HCEC 1CT (cell line): ENCODE data around the gene SLC7A8.
"Not testable (repeated sequence)": the region's sequence is repeated elsewhere in the genome, so short reads cannot be mapped to it uniquely, and the experiment has no call there.

Experiments used
- DNase-seq: peaks from one replicate; pipeline ENCODE4 v3.0.0-alpha.2; 2017

SLC7A8 gene

DNA sequence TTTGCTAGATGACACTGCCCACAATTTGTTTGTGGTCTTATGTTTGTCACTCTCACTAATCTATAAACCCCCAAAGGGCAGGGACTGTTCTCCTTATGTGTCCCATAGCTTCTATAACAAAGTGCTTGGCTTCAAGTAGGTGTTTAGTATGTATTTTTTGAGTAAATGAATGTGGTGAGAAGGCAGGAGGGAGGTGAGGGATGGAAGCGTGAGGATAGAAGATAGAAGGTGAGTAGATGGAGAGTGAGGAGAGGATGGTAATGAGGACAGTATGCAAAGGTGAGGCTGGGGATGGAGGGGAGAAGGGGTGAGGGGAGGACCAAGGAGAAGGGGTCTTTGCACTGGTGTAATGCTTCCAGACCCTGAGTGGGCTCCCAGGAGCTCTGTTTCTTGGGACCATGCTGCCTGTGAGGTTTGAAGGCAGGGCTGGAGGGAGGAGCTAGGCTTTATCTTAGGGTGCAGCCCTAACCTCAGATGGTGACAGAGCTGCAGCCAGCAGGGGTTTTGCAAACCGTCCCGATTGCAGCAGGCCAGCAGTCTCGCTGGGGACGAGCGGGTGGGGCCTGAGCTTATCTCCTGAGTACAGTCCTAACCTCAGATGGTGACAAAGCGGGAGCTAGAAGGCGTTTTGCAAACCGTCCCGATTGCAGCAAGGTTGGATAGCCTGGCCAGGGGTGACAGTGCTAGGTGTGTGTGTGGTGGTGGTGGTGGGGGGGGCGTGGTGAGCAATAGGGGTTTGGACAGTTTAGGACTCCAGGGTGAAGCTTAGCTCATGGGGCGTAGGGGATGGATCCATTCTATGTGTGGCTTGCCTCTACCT lies 70.9 kb downstream of the SLC7A8 start:
- DNase-seq, result no peak

DNA sequence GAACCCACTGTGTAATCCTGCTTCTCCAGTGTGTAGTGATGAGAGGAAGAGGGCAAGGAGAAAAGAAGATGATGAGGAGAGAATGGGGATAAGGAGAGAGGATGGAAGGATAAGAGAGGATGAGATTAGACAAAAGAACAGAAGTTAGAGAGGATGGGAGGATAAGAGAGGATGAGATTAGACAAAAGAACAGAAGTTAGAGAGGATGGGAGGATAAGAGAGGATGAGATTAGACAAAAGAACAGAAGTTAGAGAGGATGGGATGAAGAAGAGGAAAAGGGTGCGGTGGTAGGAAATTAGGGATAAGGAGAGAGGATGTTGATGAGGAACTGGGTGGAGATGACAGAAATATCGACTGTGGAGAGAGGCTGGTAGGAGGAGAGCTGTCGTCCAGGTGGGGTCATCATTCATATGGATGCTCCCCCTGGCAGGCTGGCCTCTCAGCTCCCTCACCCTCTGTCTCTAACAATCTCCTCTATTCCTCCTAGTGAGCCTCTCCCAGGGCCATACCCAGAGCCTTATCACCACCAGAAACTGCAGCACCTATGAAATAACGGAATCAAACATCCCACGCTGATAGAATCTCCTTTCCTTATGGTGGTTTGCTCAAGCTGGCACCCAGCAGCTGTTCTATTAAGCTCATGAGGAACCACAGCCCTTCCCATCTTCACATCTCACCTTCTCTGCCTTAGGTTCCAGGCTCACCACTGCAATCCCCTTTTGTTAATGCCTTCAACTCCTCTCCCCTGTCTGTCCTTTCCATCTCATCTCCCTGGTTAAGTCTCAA lies 72.7 kb downstream of the SLC7A8 start:
- DNase-seq, result no peak

DNA sequence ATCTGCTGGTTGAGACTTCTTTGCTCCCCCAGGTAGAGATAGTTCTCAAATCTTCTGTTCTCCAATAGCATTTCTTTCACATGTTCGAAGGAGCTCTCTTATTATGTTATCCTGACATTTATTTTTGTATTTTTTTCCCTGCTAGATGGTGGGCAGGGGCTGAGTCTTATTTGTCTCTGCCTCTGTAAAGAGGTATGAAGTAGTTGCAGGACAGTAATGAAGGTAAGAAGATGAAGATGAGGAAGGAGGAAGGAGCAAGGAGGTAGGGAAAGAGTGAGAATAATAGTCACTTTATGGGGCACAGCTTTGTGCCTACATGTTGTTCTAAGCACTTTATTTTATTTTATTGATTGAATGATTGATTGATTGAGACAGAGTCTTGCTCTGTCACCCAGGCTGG lies 73.7 kb downstream of the SLC7A8 start:
- no peak for DNase-seq

DNA sequence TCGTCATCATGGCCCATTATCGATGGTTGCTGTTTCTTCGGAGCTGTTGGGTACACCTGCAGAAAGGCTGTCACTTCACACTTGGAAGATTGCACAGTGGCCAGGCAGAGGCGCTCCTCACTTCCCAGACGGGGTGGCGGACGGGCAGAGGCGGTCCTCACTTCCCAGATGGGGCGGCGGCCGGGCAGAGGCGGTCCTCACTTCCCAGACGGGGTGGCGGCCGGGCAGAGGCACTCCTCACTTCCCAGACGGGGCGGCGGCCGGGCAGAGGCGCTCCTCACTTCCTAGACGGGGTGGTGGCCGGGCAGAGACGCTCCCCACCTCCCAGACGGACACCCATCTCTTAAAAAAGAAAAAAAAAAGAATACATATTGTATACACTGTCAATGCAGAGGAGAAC lies 75.3 kb downstream of the SLC7A8 start:
- DNase-seq, result not testable (repeated sequence)

DNA sequence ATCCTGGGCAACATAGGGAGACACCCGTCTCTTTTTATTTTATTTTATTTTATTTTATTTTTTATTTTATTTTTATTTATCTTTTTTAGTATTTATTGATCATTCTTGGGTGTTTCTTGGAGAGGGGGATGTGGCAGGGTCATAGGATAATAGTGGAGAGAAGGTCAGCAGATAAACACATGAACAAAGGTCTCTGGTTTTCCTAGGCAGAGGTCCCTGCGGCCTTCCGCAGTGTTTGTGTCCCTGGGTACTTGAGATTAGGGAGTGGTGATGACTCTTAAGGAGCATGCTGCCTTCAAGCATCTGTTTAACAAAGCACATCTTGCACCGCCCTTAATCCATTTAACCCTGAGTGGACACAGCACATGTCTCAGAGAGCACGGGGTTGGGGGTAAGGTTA lies 75.8 kb downstream of the SLC7A8 start:
- DNase-seq, result not testable (repeated sequence)

DNA sequence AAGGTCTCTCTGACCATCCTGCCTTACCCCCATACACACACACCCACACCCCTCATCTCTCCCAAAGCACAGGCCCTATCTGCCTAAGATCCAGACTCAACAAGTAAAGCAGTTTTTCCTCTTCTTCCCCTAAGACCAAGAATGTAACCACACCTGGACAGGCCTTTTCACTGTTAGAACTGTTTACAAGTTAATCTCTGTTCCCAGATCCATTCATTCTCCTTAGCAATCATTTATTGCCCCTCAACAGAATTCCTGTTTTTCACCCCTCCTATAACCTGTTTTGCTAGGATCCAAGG lies 76.8 kb downstream of the SLC7A8 start:
- no peak for DNase-seq

DNA sequence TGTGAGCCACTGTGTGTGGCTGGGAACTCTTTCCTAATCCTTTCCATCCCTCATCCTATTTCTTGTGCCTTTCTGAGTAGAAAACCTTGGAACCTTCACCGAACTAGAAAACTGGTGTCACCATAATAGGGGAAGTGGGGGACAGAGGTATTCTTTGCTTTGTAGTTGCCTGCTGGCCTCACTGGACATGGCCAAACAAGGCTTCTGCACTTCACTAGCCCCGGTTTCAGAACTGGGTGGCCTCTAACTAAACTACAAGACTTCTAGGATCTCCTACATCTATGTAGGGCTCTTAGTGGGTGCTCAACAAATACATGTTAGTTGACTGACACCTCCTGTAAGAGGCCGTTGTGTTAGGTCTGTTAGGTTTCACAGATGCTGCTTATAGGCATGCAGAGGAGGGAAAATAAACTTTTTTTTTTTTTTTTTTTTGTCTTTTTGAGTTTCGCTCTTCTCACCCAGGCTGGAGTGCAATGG lies 78.1 kb downstream of the SLC7A8 start:
- no peak for DNase-seq

DNA sequence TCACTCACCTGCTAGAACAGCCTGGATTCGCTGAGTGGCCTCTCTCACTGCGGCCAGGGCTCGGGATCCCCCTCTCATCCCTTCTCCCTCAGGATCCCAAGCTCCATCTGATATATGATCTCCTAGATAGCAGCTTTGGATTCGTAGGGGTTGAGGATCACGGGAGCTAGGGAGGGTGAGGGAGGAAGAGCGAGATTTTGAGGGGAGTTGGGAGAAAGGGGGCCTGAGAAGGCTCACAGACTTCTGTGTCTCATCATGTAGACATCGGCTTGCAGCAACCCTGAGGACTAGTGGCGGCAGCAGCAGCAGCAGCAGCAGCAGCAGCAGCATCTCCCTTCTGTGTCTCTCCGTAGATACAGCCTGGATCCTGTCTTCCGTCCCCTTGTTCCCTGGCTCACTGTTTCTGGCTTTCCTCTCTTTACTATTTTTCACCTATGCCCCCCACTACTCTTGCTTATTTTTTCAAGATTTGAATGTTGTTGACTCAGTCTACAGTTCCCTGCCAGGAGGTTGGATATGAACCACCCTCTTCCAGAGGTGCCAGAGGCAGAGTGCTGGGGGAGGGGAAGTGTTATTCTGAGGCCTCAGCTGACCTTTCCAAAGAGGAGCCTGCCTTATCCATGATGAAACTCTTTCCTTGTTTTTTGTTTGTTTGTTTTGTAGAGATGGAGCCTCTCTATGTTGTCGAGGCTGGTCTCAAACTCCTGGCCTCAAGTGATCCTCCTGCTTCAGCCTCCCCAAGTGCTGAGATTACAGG lies 78.7 kb downstream of the SLC7A8 start, which contains the start of gene CIROP:
TSS of gene CIROP (minus strand) at position 399 of the 757 bp plus-strand sequence. CDS start at position 330, 69 bp downstream.
- no peak for DNase-seq

DNA sequence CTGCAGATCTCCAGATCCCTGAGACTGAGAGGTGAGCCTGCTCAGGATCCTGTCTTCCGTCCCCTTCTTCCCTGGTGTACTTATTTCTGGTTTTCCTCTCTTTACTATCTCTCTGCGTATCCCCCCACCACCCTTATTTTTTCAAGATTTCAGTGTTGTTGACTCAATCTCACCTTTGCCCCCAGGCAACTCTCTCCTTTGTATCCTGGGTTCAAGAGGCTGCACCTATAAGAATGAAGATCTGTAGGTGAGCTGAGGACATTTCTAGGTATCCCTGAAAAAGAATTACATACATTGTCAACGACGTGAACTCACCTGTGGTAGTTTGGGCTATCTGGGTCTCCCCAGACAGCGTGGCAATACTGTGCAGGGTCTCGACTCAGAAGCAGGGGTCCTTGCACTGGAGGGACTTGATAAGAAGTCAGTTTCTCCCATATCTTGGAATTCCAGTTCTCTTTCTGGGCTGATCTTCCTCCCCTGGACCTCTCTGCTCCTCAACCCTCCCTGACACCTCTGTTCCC lies 79.3 kb downstream of the SLC7A8 start:
- DNase-seq, result no peak

DNA sequence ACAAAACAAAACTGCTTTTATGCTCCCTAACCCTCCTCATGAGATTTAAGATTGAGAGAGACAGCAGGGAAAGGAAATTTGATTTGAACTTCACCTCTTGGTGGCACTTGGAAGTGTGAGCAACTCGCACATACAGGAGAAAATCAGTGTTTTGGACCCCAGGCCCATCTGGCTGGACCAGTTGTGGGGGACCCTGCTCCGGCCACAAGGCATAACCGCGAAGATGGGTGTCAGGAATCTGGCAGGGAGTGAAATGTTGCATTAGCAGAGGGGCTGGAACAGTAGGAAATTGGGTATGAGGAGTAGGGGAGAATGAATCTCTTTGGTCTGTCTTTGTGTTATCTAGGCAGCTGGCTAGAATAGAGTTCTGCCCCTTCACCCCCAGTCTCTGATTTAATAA lies 79.9 kb downstream of the SLC7A8 start:
- no peak for DNase-seq

DNA sequence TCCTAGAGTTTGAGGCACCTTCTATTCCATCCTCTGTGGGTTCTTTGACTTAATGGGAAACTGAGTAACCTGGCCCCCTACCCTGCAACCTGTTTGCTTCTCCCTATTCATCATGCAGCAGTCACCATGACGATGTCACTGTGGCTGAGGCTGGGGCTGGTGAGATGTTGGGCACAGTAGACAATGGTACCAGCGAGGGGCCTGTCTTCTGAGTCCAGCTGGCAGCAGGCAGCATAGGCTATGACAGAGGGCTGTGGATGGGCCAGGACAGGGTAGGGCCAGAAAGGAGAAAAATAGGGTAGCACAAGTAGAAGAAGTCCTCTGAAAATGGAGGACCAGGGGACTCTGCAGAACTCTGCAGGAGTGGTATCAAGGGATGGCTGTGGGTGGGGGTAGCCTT lies 80.7 kb downstream of the SLC7A8 start:
- no peak for DNase-seq

DNA sequence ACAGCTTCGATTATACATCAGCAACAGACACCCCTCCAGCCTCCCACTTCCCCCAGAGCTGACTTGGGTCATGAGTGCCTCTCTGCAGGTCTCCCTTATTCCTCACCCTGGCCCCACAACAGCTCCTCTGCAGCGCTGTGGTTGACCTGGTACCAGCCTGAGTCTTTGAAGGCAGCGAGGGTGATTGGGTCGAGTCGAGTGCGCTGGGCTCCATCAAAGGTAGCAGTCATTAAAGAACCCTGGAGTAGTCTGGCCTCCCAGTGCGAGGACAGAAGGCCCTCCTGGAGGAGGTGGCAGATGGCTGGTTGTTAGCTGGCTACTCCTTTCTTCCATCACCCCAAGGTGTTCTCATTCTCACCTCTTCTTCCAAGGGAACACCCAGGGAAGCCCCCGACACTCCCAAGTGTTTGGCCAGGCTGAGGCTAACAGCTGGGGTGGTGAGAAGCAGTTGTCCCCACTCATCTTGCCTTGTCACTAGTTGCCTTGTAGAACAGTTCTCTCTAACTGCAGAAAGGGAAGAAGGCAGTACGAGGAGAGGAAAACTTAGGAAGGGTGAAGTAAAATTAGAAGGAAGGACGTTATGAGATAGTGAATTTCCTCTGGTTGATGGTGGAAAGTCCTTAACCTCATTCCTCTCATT lies 81.4 kb downstream of the SLC7A8 start:
- DNase-seq, result no peak

DNA sequence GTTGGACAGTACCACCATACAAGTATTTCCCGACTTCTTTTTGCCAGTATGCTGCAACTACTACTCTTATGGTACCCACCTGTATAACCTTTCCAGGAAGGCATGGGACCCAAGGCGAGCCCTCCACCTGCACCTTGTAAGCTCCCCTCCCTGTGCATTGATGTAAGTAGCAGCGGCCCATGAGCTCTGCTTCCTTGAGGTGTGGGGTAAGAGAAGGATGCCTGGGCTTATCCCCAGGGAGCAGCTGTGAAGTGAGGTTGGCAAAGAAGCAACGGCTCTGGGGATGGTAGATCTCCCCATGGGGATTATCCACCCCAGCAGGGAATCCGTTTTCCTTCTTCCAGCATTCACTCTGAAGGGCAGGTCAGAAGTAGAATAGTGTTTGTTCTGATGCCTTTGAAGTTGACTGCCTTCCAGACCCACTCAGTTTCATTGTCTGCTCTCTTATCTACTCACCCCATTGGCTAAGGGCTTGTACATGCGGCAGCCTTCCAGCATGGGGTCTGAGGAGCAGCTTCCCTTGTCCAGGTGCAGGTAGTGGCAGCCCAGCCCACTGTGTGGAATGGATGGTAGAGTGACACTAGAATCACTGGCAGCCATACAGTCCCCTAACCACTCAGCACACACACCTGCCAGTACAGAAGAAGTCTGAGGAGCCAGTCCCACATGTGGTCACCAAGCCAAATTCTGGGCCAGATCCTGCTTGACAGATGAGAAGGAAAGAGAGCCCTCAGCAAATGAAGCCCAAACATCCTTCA lies 82.1 kb downstream of the SLC7A8 start:
- DNase-seq, result no peak

DNA sequence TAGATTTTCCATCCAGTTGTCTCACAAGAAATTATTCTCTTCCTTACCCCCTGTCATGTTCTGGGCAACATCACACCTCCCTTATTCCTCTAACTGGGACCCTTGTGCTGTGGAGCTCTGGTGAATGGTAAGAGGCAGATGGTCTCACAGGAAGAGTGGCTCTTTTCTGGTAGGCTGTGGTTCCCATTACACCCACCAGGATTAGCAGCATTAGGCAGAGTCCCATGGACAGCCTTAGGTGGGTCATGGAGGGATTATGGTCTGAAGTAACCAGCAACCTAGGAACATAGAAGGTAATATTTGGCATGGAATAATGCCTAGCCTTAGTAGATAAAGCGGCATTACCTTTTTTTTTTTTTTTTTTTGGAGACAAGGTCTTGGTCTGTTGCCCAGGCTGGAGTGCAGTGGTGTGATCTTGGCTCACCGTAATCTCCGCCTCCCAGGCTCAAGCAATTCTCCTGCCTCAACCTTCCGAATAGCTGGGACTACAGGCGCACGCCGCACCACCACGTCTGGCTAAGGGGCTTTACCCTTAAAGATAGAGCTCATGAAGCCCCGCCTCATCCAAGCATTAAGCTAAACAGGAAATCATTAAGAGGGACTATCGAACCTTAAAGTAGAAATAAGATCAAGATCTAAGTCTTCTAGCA lies 84.1 kb downstream of the SLC7A8 start:
- DNase-seq, result no peak

DNA sequence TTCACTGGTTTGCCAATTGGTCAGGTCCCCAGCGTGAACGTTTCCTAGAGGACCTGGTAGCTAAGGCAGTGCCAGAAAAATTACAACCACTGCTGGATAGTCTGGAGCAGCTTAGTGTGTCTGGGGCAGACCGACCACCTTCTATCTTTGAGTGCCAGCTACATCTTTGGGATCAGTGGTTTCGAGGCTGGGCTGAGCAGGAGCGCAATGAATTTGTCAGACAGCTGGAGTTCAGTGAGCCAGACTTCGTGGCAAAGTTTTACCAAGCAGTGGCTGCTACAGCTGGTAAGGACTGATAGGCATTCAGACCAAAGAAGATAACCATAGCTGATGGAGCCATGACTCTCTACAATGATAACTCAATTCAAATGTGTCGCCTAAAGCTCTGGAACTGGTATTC lies 85.7 kb downstream of the SLC7A8 start:
- no peak for DNase-seq

DNA sequence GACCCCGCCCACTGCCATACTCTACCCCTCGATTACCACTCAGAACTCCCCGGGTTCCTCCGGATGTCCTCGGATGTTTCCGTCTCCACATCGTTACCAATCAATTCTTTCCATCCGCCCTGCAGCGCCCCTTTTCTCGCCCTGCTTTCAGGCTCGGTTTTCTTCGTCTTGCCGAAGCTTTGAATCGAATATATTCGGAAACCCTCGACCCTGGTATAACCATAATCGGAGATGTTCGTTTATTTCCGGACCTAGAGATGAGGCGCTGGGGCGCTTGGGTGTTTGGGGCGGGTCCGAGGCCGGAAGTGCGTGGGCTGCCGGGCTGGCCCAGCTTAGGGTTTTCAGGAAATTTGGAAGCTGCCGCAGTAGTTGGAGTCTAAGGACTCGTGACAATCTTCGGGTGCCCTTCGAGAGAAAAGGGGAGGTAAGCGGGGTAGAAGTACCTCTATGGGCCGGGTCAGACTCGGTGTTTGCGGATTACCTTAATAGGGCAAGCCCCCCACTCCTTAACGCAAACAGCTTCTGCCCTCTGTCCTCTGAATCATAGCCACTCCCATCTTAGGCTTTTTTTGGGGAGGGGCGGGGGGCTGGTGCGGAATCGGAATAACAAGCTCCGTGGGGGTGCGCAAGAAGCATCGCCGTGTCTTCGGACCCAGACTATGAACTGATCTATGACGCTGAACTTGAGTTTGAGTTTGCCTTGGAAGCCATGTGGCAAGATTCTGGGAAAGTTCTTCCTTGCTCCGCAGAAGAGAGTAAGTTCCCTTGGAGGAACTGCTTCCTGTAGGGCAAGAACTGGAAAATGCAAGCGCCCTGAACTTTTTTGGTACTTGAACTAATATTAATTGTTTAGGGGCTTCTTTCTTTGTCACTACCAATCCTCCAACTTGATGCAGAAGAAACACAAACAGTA lies 88.0 kb downstream of the SLC7A8 start, which contains the start of gene C14orf119:
TSS of gene C14orf119 (plus strand) at position 310 of the 913 bp plus-strand sequence. CDS start 2,154 bp downstream, outside the sequence.
- DNase-seq, result peak; percentile 98

DNA sequence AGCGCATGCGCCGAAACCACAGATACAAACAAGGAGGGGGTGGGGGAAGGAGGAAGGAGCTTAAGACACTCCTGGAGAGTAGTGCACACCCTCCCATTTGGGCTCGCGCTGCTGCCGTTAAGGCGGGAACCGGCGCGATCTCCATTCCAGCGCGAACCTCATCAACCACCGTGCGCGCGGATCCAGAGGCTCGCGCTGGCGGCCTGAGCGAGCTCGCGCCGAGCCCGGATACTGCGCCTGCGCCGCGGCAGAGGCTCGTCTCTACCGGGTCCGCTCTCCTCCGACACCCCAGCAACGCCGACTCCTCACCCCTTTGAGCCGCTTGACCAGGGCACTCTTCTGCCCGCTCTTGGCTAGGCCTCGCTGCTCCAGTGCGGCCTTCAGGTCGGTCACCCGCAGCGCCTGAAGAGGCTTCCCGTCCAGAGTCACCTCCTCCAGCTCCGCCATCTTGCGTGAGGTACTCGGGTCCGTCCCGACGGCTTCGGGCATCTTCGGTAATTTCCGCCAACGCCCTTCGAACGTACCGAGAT lies 88.7 kb downstream of the SLC7A8 start, which contains the start of gene ACIN1:
TSS of gene ACIN1 (minus strand) at position 471 of the 530 bp plus-strand sequence. CDS start at position 447, 24 bp downstream.
- DNase-seq, result peak; percentile 82

DNA sequence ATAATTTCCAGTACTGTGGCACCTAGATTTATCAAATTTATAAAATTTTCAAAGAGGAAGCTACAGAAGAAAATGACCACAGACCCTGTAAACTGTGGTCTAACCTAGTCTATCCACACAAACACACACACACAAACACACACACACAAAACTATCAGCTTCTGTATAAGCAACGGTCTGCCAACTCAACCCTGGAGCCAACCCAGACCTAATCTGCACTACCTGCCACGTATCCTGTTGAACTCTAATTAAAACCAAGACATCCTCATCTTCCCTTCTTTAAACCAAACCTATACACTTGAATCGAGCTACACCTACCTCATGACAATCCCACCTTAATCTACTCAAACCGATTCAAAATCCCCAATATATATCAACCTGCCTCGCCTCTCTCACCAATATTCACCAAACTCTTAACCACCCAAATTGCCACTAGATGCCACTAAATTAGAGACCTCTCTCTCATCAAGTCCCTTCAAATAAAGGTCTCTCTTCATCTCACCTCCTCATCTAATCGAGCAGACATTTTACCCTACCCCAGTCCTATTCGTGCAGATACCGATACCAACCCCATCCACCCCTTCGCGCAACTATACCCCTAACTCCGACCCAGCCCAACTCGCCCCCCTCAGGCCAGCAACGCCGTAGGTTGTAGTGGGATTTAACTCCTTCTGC lies 89.3 kb downstream of the SLC7A8 start:
- DNase-seq, result no peak

DNA sequence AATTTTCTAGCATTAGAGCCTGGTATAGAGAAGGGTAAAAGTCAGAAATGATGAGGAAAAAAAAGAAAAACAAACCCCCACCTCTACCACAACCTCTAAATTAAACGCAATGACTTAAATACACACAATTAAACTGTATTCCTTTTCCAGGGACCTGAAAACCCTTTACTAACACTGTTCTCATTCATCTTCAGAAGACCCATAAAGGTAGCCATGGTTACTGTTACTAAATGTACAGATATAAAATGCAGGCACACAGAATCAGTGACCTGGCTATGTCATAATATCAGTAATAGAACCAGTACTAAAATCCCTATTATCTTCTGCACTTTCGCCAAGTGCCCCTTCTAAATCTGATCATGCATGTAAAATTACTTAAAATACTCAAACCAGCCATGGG lies 89.9 kb downstream of the SLC7A8 start:
- no peak for DNase-seq
